ENCODE results near the gene PPRC1. TPM values are rescaled to one million over a fixed set of nuclear protein-coding genes. Genes with fewer than 3 reads are reported as not detected.

PPRC1 gene
- total RNA-seq, 1 donor from 2014 or later = 30.7 TPM

- Histone ChIP-seq H3K27me3 (no peaks in the 10 kb centered on the region), H3K9me3 (no peaks in the 10 kb centered on the region), H3K4me3 (no peak overlapping the region), H3K4me1 (no peaks in the 10 kb centered on the region), H3K36me3 (peaks cover 51 to 61% of the 10 kb centered on the region in 2 donors), H3K27ac (no peak overlapping the region)
- DNase-seq (ENCODE audit: low spot score in 2 of 2) = no peak
- no peak for TF ChIP-seq CTCF (IDR thresholded peaks at IDR 0.05)
- intact Hi-C loops (cut with DNase I) = no loop called here
Observed at GRCh38 chr10:102163342-102163989, 30.6 kb downstream of the PPRC1 start.

- DNase-seq (ENCODE audit: low spot score in 2 of 2) = no peak
- intact Hi-C loops (cut with DNase I) = loop anchor here (2.0 kb wide), 1 partner anchor 61 kb away; no protein-coding TSS in a partner anchor
- no peak for TF ChIP-seq CTCF (IDR thresholded peaks at IDR 0.05)
Observed at GRCh38 chr10:102167861-102168260, 35.0 kb downstream of the PPRC1 start.

GRCh38 chr10:102170602-102171001 lies 37.8 kb downstream of the PPRC1 start:
- H3K27me3 ChIP-seq = no peaks in the 10 kb centered on the region
- no peak overlapping the region for H3K27ac ChIP-seq
- no peaks in the 10 kb centered on the region for H3K36me3 ChIP-seq
- DNase-seq (ENCODE audit: low spot score in 2 of 2) = no peak
- H3K4me3 ChIP-seq = no peak overlapping the region
- peaks cover 0 to 2% of the 10 kb centered on the region in 2 donors for H3K4me1 ChIP-seq
- TF ChIP-seq CTCF (IDR thresholded peaks at IDR 0.05) = no peak
- intact Hi-C loops (cut with DNase I) = loop anchor here (2.0 kb wide), 1 partner anchor 182 kb away; no protein-coding TSS in a partner anchor
- no peaks in the 10 kb centered on the region for H3K9me3 ChIP-seq

More at GRCh38 chr10:102167861-102168260, 35.0 kb downstream of the PPRC1 start:
- peaks cover 7 to 17% of the 10 kb centered on the region in 2 donors for H3K36me3 ChIP-seq
- H3K27me3 ChIP-seq = no peaks in the 10 kb centered on the region
- no peak overlapping the region for H3K4me3 ChIP-seq
- H3K4me1 ChIP-seq = peaks cover 0 to 2% of the 10 kb centered on the region in 2 donors
- no peak overlapping the region for H3K27ac ChIP-seq
- no peaks in the 10 kb centered on the region for H3K9me3 ChIP-seq

- Histone ChIP-seq H3K4me3 (no peak overlapping the region), H3K36me3 (no peaks in the 10 kb centered on the region), H3K27me3 (no peaks in the 10 kb centered on the region), H3K27ac (no peak overlapping the region), H3K4me1 (peaks cover 0 to 2% of the 10 kb centered on the region in 2 donors), H3K9me3 (no peaks in the 10 kb centered on the region)
- no peak for TF ChIP-seq CTCF (IDR thresholded peaks at IDR 0.05)
- DNase-seq (ENCODE audit: low spot score in 2 of 2) = no peak
- intact Hi-C loops (cut with DNase I) = no loop called here
Observed at GRCh38 chr10:102172288-102172687, 39.4 kb downstream of the PPRC1 start.

- intact Hi-C loops (cut with DNase I) = no loop called here
- no peak for DNase-seq (ENCODE audit: low spot score in 2 of 2)
- H3K27me3 ChIP-seq = no peaks in the 10 kb centered on the region
- no peaks in the 10 kb centered on the region for H3K36me3 ChIP-seq
- no peak overlapping the region for H3K4me3 ChIP-seq
- H3K9me3 ChIP-seq = no peaks in the 10 kb centered on the region
- no peak overlapping the region for H3K27ac ChIP-seq
- TF ChIP-seq CTCF (IDR thresholded peaks at IDR 0.05) = no peak
- H3K4me1 ChIP-seq = no peaks in the 10 kb centered on the region
Observed at GRCh38 chr10:102175415-102175814, 42.6 kb downstream of the PPRC1 start.
